Keratinocyte (primary cell): ENCODE results near the gene SIK3. TPM values are rescaled to one million over a fixed set of nuclear protein-coding genes. Genes with fewer than 3 reads are reported as not detected.

Experiments used
- DNase-seq: peaks from one replicate; pipeline ENCODE4 v3.0.0-alpha.2; 2011; ENCODE audit warnings: low read depth, missing footprints, low spot score
- FAIRE-seq: peaks from 2 replicates; lab custom pipeline; 2011; peaks lifted over from hg19 to GRCh38; lab: Jason Lieb, UNC
- H2AFZ ChIP-seq: 2 replicates; pipeline ENCODE4 v1.6.0; 2012; ENCODE audit warnings: low read length, control low read depth, inconsistent platforms; ENCODE audit not compliant: control insufficient read depth
- H3K27ac ChIP-seq: 2 replicates; pipeline ENCODE4 v1.5.1; 2011; ENCODE audit warnings: low read length; ENCODE audit not compliant: control insufficient read depth, insufficient read depth
- H3K27me3 ChIP-seq: 3 replicates; pipeline ENCODE4 v1.6.0; 2011; ENCODE audit warnings: low read length; ENCODE audit not compliant: control insufficient read depth, insufficient read depth; ENCODE audit errors: extremely low read depth
- H3K36me3 ChIP-seq, 2 experiments: 2 replicates in 1 of 2; 3 replicates in 1 of 2; pipeline ENCODE4 v1.5.1; 2011; ENCODE audit warnings: low read length in 2 of 2, mild to moderate bottlenecking in 1 of 2; ENCODE audit not compliant: control insufficient read depth in 2 of 2, insufficient read depth in 2 of 2; ENCODE audit errors: extremely low read depth in 1 of 2
- H3K4me1 ChIP-seq: 3 replicates; pipeline ENCODE4 v1.5.1; 2011; ENCODE audit warnings: low read length; ENCODE audit not compliant: control insufficient read depth, insufficient read depth; ENCODE audit errors: extremely low read depth
- H3K4me2 ChIP-seq: 3 replicates; pipeline ENCODE4 v1.6.0; 2011; ENCODE audit warnings: low read depth, low read length; ENCODE audit not compliant: control insufficient read depth, insufficient read depth; ENCODE audit errors: extremely low read depth
- H3K4me3 ChIP-seq, 3 experiments: fragments of 200-600 bp in 1 of 3; sonication (generic) in 1 of 3; 2 replicates in 2 of 3; 3 replicates in 1 of 3; pipeline ENCODE4 v1.5.1; 2011 to 2016; ENCODE audit warnings: low read length in 3 of 3, mild to moderate bottlenecking in 3 of 3, control low read depth in 2 of 3, inconsistent platforms in 1 of 3, low read depth in 1 of 3, mixed read lengths in 1 of 3, mixed run types in 1 of 3, moderate library complexity in 1 of 3; ENCODE audit not compliant: control insufficient read depth in 2 of 3, insufficient read depth in 2 of 3; ENCODE audit errors: extremely low read depth in 1 of 3
- H3K79me2 ChIP-seq: 2 replicates; pipeline ENCODE4 v1.6.0; 2012; ENCODE audit warnings: low read length; ENCODE audit not compliant: control insufficient read depth, insufficient read depth
- H3K9ac ChIP-seq: 3 replicates; pipeline ENCODE4 v1.6.0; 2011; ENCODE audit warnings: low read length; ENCODE audit not compliant: control insufficient read depth, insufficient read depth; ENCODE audit errors: extremely low read depth
- H3K9me1 ChIP-seq: 3 replicates; pipeline ENCODE4 v1.6.0; 2011; ENCODE audit warnings: low read length; ENCODE audit not compliant: control insufficient read depth, insufficient read depth; ENCODE audit errors: extremely low read depth
- H3K9me3 ChIP-seq: 2 replicates; pipeline ENCODE4 v1.5.1; 2012; ENCODE audit warnings: low read depth, low read length; ENCODE audit not compliant: control insufficient read depth
- H4K20me1 ChIP-seq: 3 replicates; pipeline ENCODE4 v1.6.0; 2011; ENCODE audit warnings: low read length; ENCODE audit not compliant: control insufficient read depth, insufficient read depth; ENCODE audit errors: extremely low read depth
- CTCF ChIP-seq, 3 experiments: IDR thresholded peaks in 1 of 3; conservative IDR thresholded peaks in 1 of 3; optimal IDR thresholded peaks in 1 of 3; 2 replicates in 2 of 3; 3 replicates in 1 of 3; pipeline versions ENCODE3 to v1.5.1; 2011; ENCODE audit warnings: low read length in 3 of 3, mild to moderate bottlenecking in 3 of 3, moderate library complexity in 2 of 3, control low read depth in 1 of 3, inconsistent platforms in 1 of 3; ENCODE audit not compliant: insufficient read depth in 2 of 3; ENCODE audit errors: extremely low read depth in 1 of 3
- EZH2 ChIP-seq: IDR thresholded peaks from one replicate; pipeline ENCODE4 v1.6.1; 2012; ENCODE audit warnings: inconsistent platforms, mild to moderate bottlenecking, low read length, moderate library complexity
- dilution Hi-C: fragments of 300-500 bp; cut with MboI; formaldehyde crosslinking; loops from one replicate; pipeline ENCODE4 v1.7.0; 2020; ENCODE audit warnings: low sequenced_read_pairs; ENCODE audit not compliant: extremely low pct_ligation_motif_present
- polyA plus RNA-seq, 5 experiments: library from polyadenylated mRNA; depleted of rRNA in 3 of 5; stranded (reverse) in 3 of 5; stranded (forward) in 1 of 5; unstranded in 1 of 5; fragments of >200 nt; gene quantifications; 1 replicate in 1 of 5; 2 replicates in 3 of 5; 3 replicates in 1 of 5; pipeline versions ENCODE4 v1.2.1 to v1.2.3, GENCODE V29; 2011 to 2012; ENCODE audit warnings: missing spikeins in 2 of 5, low read depth in 1 of 5, low replicate concordance in 1 of 5

Gene SIK3
- polyA plus RNA-seq, 1 donor (not counting 4 experiments of a cell fraction or from before 2014, with no cell fraction given) = 8.2 TPM

DNA sequence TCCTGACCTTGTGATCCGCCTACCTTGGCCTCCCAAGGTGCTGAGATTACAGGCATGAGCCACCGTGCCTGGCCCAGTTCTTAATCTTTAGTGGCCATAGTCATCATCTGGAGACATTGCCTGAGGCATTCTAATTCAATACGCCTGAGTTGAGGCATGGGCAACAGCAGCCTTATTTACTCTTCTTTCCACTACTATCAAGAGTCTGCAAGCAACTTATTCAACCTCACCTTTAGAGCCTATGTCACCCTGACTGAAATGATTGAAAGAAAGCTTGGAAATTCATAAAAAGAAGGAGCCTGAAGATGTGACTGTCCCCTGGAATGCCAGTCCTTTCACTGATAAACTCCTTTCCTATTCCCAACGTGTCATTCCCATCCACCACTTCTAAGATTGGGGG lies 30.1 kb upstream of the SIK3 start:
- Histone ChIP-seq H3K9ac (no peak overlapping the region), H2AFZ (no peak overlapping the region), H3K4me3 (no peak overlapping the region), H4K20me1 (no peaks in the 10 kb centered on the region), H3K4me1 (peaks cover 4% of the 10 kb centered on the region), H3K79me2 (no peaks in the 10 kb centered on the region), H3K9me3 (no peaks in the 10 kb centered on the region), H3K9me1 (no peaks in the 10 kb centered on the region), H3K27ac (no peak overlapping the region), H3K4me2 (no peak overlapping the region), H3K27me3 (no peaks in the 10 kb centered on the region), H3K36me3 (no peaks in the 10 kb centered on the region)
- DNase-seq = no peak
- TF ChIP-seq CTCF (optimal IDR thresholded peaks at IDR 0.05 in 1 of 3, IDR thresholded peaks at IDR 0.05 in 1 of 3, conservative IDR thresholded peaks at IDR 0.05 in 1 of 3; ENCODE audit: extremely low read depth in 1 of 3, insufficient read depth in 2 of 3, low read length in 3 of 3) (no peak), EZH2 (no peak)
- FAIRE-seq = no peak
- dilution Hi-C loops = no loop called here

DNA sequence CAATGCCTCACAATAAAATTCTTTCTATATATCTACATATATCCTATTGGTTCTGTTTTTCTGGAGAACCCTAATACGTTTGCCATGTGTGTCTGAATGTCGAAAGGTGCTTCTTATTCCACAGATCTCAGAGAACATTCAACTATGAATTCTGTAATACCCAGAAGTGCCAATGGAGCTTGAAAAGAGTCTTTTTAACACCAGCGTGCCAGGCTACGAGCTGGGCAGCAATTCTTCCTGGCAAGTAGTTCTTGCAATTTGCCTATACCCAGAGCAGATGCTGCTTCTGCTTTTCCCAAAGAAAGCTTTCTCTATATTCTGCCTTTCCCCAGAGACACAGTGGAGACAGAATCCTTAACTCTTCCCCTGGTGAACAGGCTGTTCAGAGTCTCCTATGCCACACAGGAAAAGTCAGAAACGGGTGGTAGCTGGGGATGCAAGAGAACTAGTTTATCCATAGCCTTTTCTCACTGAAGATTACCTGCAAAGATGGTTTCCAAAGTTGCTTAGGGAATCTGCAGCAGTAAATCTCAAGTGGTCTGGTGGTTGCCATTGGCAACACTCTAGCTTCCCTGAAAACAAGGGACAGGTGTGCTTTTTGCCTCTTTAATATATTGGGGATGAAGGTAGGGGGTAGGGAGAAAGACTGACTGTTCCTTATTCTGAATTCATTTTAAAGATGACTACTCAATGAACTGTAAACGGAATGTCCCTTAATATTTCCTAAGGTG lies 29.1 kb upstream of the SIK3 start:
- Histone ChIP-seq H2AFZ (no peak overlapping the region), H3K79me2 (no peaks in the 10 kb centered on the region), H3K27me3 (no peaks in the 10 kb centered on the region), H3K4me1 (peaks cover 4% of the 10 kb centered on the region), H3K36me3 (no peaks in the 10 kb centered on the region), H3K9ac (no peak overlapping the region), H3K9me3 (no peaks in the 10 kb centered on the region), H3K9me1 (no peaks in the 10 kb centered on the region), H3K4me3 (no peak overlapping the region), H3K4me2 (no peak overlapping the region), H3K27ac (no peak overlapping the region), H4K20me1 (no peaks in the 10 kb centered on the region)
- dilution Hi-C loops = no loop called here
- TF ChIP-seq EZH2 (no peak), CTCF (optimal IDR thresholded peaks at IDR 0.05 in 1 of 3, IDR thresholded peaks at IDR 0.05 in 1 of 3, conservative IDR thresholded peaks at IDR 0.05 in 1 of 3; ENCODE audit: extremely low read depth in 1 of 3, insufficient read depth in 2 of 3, low read length in 3 of 3) (no peak)
- DNase-seq (no peak), FAIRE-seq (no peak)
